Stomach smooth muscle (tissue), 2 donors: Measurements from ENCODE around the gene PTPRN2.

Experiments
- H3K27ac ChIP-seq: one replicate; pipeline ENCODE4 v1.7.0; 2013; ENCODE audit warnings: mild to moderate bottlenecking, low read length, inconsistent platforms
- H3K27me3 ChIP-seq, 2 donors: one replicate each; pipeline ENCODE4 v1.7.0; 2013; ENCODE audit warnings: low read length in 2 of 2; ENCODE audit not compliant: insufficient read depth in 2 of 2, control insufficient read depth in 1 of 2
- H3K36me3 ChIP-seq, 2 donors: one replicate each; pipeline ENCODE4 v1.7.0; 2013; ENCODE audit warnings: low read length in 2 of 2; ENCODE audit not compliant: control insufficient read depth in 2 of 2, insufficient read depth in 2 of 2
- H3K4me1 ChIP-seq: one replicate; pipeline ENCODE4 v1.7.0; 2013; ENCODE audit warnings: low read length; ENCODE audit not compliant: control insufficient read depth, insufficient read depth
- H3K4me3 ChIP-seq, 2 donors: one replicate each; pipeline ENCODE4 v1.7.0; 2013; ENCODE audit warnings: low read length in 2 of 2
- H3K9ac ChIP-seq, 2 donors: one replicate each; pipeline ENCODE4 v1.7.0; 2013; ENCODE audit warnings: low read length in 2 of 2, mild to moderate bottlenecking in 1 of 2
- H3K9me3 ChIP-seq, 2 donors: one replicate each; pipeline ENCODE4 v1.7.0; 2013; ENCODE audit warnings: low read length in 2 of 2; ENCODE audit not compliant: control insufficient read depth in 2 of 2
- donor health status: healthy.
- donor health status: Pancreatic carcinoma.

Gene PTPRN2

GRCh38 chr7:157520249-157520648 lies 1067.4 kb downstream of the PTPRN2 start:
- H3K4me1 ChIP-seq: no peaks in the 10 kb centered on the region
- no peaks in the 10 kb centered on the region for H3K9me3 ChIP-seq
- no peak overlapping the region for H3K27ac ChIP-seq
- no peak overlapping the region for H3K9ac ChIP-seq
- H3K4me3 ChIP-seq: no peak overlapping the region
- no peaks in the 10 kb centered on the region for H3K36me3 ChIP-seq
- H3K27me3 ChIP-seq: peaks cover 3 to 7% of the 10 kb centered on the region in 2 donors

- peaks cover 6 to 7% of the 10 kb centered on the region in 2 donors for H3K27me3 ChIP-seq
- no peak overlapping the region for H3K4me3 ChIP-seq
- no peaks in the 10 kb centered on the region for H3K9me3 ChIP-seq
- no peak overlapping the region for H3K27ac ChIP-seq
- H3K9ac ChIP-seq: no peak overlapping the region
- H3K36me3 ChIP-seq: no peaks in the 10 kb centered on the region
- no peaks in the 10 kb centered on the region for H3K4me1 ChIP-seq
Measured at GRCh38 chr7:157519798-157520244, 1067.8 kb downstream of the PTPRN2 start.

- no peak overlapping the region for H3K4me3 ChIP-seq
- H3K9ac ChIP-seq: no peak overlapping the region
- no peaks in the 10 kb centered on the region for H3K9me3 ChIP-seq
- H3K27ac ChIP-seq: no peak overlapping the region
- no peaks in the 10 kb centered on the region for H3K36me3 ChIP-seq
- H3K4me1 ChIP-seq: no peaks in the 10 kb centered on the region
- H3K27me3 ChIP-seq: peaks cover 6 to 7% of the 10 kb centered on the region in 2 donors
Measured at GRCh38 chr7:157519246-157519645, 1068.4 kb downstream of the PTPRN2 start.

- no peaks in the 10 kb centered on the region for H3K9me3 ChIP-seq
- H3K27ac ChIP-seq: no peak overlapping the region
- H3K4me1 ChIP-seq: no peaks in the 10 kb centered on the region
- H3K27me3 ChIP-seq: peaks cover 6 to 7% of the 10 kb centered on the region in 2 donors
- H3K4me3 ChIP-seq: no peak overlapping the region
- no peak overlapping the region for H3K9ac ChIP-seq
- no peaks in the 10 kb centered on the region for H3K36me3 ChIP-seq
Measured at GRCh38 chr7:157518514-157519175, 1069.0 kb downstream of the PTPRN2 start.

GRCh38 chr7:157517782-157518513 lies 1069.7 kb downstream of the PTPRN2 start:
- peaks cover 6 to 7% of the 10 kb centered on the region in 2 donors for H3K27me3 ChIP-seq
- H3K27ac ChIP-seq: no peak overlapping the region
- no peak overlapping the region for H3K9ac ChIP-seq
- H3K4me1 ChIP-seq: no peaks in the 10 kb centered on the region
- H3K9me3 ChIP-seq: peaks cover 0 to 5% of the 10 kb centered on the region in 2 donors
- H3K4me3 ChIP-seq: no peak overlapping the region
- H3K36me3 ChIP-seq: no peaks in the 10 kb centered on the region

GRCh38 chr7:157516911-157517781 lies 1070.5 kb downstream of the PTPRN2 start:
- H3K27me3 ChIP-seq: peaks cover 6 to 7% of the 10 kb centered on the region in 2 donors
- no peak overlapping the region for H3K4me3 ChIP-seq
- peaks cover 0 to 5% of the 10 kb centered on the region in 2 donors for H3K9me3 ChIP-seq
- H3K4me1 ChIP-seq: no peaks in the 10 kb centered on the region
- no peaks in the 10 kb centered on the region for H3K36me3 ChIP-seq
- H3K9ac ChIP-seq: no peak overlapping the region
- H3K27ac ChIP-seq: no peak overlapping the region

GRCh38 chr7:157516311-157516710 lies 1071.3 kb downstream of the PTPRN2 start:
- no peak overlapping the region for H3K9ac ChIP-seq
- no peaks in the 10 kb centered on the region for H3K36me3 ChIP-seq
- H3K27me3 ChIP-seq: peaks cover 6 to 7% of the 10 kb centered on the region in 2 donors

GRCh38 chr7:157515342-157516041 lies 1072.1 kb downstream of the PTPRN2 start:
- no peak overlapping the region for H3K27ac ChIP-seq
- no peaks in the 10 kb centered on the region for H3K4me1 ChIP-seq
- no peak overlapping the region for H3K9ac ChIP-seq
- peaks cover 0 to 5% of the 10 kb centered on the region in 2 donors for H3K9me3 ChIP-seq
- H3K4me3 ChIP-seq: no peak overlapping the region
- no peaks in the 10 kb centered on the region for H3K36me3 ChIP-seq
- peaks cover 6 to 7% of the 10 kb centered on the region in 2 donors for H3K27me3 ChIP-seq

More at GRCh38 chr7:157516311-157516710, 1071.3 kb downstream of the PTPRN2 start:
- no peak overlapping the region for H3K4me3 ChIP-seq
- no peaks in the 10 kb centered on the region for H3K4me1 ChIP-seq
- peaks cover 0 to 5% of the 10 kb centered on the region in 2 donors for H3K9me3 ChIP-seq
- H3K27ac ChIP-seq: no peak overlapping the region

- no peaks in the 10 kb centered on the region for H3K4me1 ChIP-seq
- H3K27me3 ChIP-seq: peaks cover 6 to 7% of the 10 kb centered on the region in 2 donors
Measured at GRCh38 chr7:157514746-157515145, 1072.9 kb downstream of the PTPRN2 start.

GRCh38 chr7:157514306-157514705 lies 1073.3 kb downstream of the PTPRN2 start:
- no peaks in the 10 kb centered on the region for H3K4me1 ChIP-seq
- no peak overlapping the region for H3K27ac ChIP-seq
- H3K4me3 ChIP-seq: no peak overlapping the region
- peaks cover 6% of the 10 kb centered on the region in 2 donors for H3K27me3 ChIP-seq
- no peak overlapping the region for H3K9ac ChIP-seq
- H3K9me3 ChIP-seq: peaks cover 0 to 5% of the 10 kb centered on the region in 2 donors
- H3K36me3 ChIP-seq: no peaks in the 10 kb centered on the region

More at GRCh38 chr7:157514746-157515145, 1072.9 kb downstream of the PTPRN2 start:
- H3K27ac ChIP-seq: no peak overlapping the region
- no peak overlapping the region for H3K9ac ChIP-seq
- no peaks in the 10 kb centered on the region for H3K36me3 ChIP-seq
- H3K9me3 ChIP-seq: peaks cover 0 to 5% of the 10 kb centered on the region in 2 donors
- H3K4me3 ChIP-seq: no peak overlapping the region
